ENCODE measurements around the gene LCK.
A peak's percentile ranks its signal among the peaks of the same experiment; 100 is the strongest.

Gene LCK

GRCh38 chr1:32329931-32330466, 78.9 kb downstream of the LCK start:
- DNase-seq, result no peak

- no peak for DNase-seq
These were observed 79.6 kb downstream of the LCK start for GRCh38 chr1:32330558-32331151.

- DNase-seq, result no peak
These were observed 80.5 kb downstream of the LCK start for GRCh38 chr1:32331549-32331948.

- DNase-seq, result no peak
These were observed 81.4 kb downstream of the LCK start for GRCh38 chr1:32332290-32333079.

- DNase-seq, result no peak
These were observed 82.3 kb downstream of the LCK start for GRCh38 chr1:32333251-32333963.

GRCh38 chr1:32334274-32334861, 83.3 kb downstream of the LCK start:
- no peak for DNase-seq

- DNase-seq, result peak; percentile 35 to 66 (median 50)
These were observed 83.9 kb downstream of the LCK start for GRCh38 chr1:32334864-32335534.

- DNase-seq, result no peak
These were observed 84.4 kb downstream of the LCK start for GRCh38 chr1:32335535-32335789.
